WERI-Rb-1 (cell line): ENCODE data around the gene ME3.

Experiments
- DNase-seq: peaks from one replicate; pipeline ENCODE4 v3.0.0-alpha.2; 2020
- H3K27ac ChIP-seq: fragments of 250-450 bp; sonication (Bioruptor Pico); 2 replicates; pipeline ENCODE4 v1.5.1; 2020; ENCODE audit warnings: mild to moderate bottlenecking, moderate library complexity
- H3K27me3 ChIP-seq: fragments of 250-450 bp; sonication (Bioruptor Pico); 2 replicates; pipeline ENCODE4 v1.5.1; 2021; ENCODE audit warnings: mild to moderate bottlenecking, low read depth, moderate library complexity; ENCODE audit not compliant: insufficient read depth, severe bottlenecking
- H3K36me3 ChIP-seq: fragments of 250-450 bp; sonication (Bioruptor Pico); 2 replicates; pipeline ENCODE4 v1.5.1; 2020; ENCODE audit warnings: mild to moderate bottlenecking, moderate library complexity
- H3K4me3 ChIP-seq: 2 replicates; pipeline ENCODE4 v1.5.1; 2011; ENCODE audit warnings: low read depth, mild to moderate bottlenecking, control low read depth, low read length
- H3K9me3 ChIP-seq: fragments of 250-450 bp; sonication (Bioruptor Pico); 2 replicates; pipeline ENCODE4 v1.5.1; 2021; ENCODE audit warnings: mild to moderate bottlenecking, moderate library complexity; ENCODE audit not compliant: severe bottlenecking
- TF ChIP-seq, protein P1 (sequence below): IDR thresholded peaks from 2 replicates; pipeline ENCODE4 v1.5.1; 2011; ENCODE audit warnings: low read depth, mild to moderate bottlenecking, control low read depth, inconsistent platforms, low read length

ME3 gene

DNA sequence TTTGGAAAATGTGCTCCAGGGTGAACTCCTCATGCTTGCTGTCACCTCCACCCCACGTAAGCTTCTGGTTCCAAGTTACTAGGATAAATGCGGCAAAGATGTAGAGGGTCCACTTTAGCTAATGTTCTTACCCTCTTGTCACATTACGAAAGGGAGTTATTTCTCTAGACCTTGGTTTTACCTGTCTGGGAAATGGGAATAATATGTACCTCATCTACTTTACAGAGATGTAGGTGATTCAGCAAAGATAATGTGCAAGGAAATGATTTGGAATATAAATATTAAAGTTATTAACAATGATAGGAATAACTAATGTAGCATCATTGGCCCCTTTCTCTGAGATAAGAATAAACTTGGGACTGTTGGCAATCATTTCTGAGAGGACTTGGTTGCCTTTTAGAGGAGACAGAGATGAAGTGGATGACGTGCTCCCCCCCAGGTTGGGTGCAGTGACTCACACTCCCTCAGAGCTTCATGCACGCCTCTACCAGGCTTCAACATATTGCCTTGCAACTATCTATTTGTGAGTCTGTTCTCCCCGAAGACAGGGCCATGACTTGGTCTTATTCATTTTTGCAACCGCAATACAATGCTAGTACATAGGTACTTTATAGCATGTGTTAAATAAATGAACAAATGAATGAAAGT is 97.1 kb downstream of the ME3 start:
- H3K27ac ChIP-seq = no peak overlapping the region
- no peaks in the 10 kb centered on the region for H3K36me3 ChIP-seq
- H3K27me3 ChIP-seq = no peaks in the 10 kb centered on the region
- no peak overlapping the region for H3K4me3 ChIP-seq
- no peak for DNase-seq
- H3K9me3 ChIP-seq = no peaks in the 10 kb centered on the region
- TF ChIP-seq, protein P1, sequence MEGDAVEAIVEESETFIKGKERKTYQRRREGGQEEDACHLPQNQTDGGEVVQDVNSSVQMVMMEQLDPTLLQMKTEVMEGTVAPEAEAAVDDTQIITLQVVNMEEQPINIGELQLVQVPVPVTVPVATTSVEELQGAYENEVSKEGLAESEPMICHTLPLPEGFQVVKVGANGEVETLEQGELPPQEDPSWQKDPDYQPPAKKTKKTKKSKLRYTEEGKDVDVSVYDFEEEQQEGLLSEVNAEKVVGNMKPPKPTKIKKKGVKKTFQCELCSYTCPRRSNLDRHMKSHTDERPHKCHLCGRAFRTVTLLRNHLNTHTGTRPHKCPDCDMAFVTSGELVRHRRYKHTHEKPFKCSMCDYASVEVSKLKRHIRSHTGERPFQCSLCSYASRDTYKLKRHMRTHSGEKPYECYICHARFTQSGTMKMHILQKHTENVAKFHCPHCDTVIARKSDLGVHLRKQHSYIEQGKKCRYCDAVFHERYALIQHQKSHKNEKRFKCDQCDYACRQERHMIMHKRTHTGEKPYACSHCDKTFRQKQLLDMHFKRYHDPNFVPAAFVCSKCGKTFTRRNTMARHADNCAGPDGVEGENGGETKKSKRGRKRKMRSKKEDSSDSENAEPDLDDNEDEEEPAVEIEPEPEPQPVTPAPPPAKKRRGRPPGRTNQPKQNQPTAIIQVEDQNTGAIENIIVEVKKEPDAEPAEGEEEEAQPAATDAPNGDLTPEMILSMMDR = no peak

DNA sequence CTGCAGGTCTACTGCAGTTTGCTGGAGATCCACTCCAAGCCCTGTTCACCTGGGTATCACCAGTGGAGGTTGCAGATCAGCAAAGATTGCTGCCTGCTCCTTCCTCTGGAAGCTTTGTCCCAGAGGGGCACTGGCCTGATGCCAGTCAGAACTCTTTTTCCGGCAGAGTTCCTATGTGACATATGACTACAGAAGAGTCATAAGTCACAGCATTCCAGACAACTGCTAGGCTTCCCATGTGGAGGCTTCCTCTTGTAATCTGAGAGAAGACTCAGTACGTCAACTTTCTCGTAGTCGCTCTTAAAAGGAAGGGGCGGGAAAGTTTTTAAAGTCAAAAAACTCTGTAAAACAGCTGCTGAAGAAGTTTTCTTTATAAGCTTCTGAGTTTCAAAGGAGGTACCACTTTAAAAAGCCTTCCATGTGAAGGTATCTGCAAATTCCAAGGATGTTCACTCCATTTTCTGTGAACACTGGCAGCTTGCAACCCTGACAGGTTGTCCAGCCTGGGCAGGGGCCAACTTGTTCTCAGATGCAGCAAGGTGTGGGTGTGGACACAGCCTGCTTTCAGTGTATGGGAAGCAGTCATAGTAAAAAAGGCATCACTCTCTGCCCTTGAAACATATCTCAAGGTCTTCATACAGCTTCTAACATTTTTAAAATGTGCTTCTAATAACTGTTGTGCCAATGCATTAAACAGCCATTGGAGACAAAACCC is 97.8 kb downstream of the ME3 start:
- Histone ChIP-seq H3K36me3 (no peaks in the 10 kb centered on the region), H3K9me3 (no peaks in the 10 kb centered on the region), H3K27ac (no peak overlapping the region), H3K4me3 (no peak overlapping the region), H3K27me3 (no peaks in the 10 kb centered on the region)
- TF ChIP-seq, protein P1 = no peak
- no peak for DNase-seq

DNA sequence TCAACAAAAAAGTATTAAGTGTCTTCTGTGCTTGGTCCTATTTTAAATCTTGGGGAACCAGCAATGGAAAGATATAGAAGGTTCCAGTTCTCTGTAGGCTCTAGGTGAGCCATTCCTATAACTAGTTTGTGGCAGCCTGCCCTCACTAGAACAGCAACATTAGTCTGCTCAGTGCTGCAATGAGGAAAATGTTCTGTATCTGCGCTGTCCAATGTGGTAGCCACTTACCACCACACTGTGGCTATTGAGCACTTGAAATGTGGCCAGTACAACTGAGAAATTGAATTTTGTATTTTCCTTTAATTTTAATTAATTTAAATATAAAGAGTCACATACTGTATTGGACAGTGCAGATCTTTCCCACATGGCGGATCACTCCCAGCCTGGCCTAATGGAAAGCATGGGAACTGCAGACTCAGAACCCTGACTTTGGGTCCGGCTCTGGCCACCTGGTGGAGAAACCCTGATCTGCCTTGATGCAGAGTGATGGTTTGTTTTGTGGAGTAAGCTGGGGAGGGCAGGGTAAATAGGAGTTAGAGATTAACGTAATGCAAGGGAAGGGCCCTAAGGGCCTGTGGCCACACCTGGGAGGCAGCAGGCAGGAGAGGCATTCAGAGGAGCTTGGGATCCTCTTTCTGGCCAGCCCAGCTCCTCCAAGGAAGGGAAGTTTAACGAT is 101.0 kb downstream of the ME3 start:
- Histone ChIP-seq H3K9me3 (no peaks in the 10 kb centered on the region), H3K4me3 (no peak overlapping the region), H3K27me3 (no peaks in the 10 kb centered on the region), H3K36me3 (no peaks in the 10 kb centered on the region), H3K27ac (no peak overlapping the region)
- TF ChIP-seq, protein P1 = peak; percentile 81
- peak; percentile 81 for DNase-seq

DNA sequence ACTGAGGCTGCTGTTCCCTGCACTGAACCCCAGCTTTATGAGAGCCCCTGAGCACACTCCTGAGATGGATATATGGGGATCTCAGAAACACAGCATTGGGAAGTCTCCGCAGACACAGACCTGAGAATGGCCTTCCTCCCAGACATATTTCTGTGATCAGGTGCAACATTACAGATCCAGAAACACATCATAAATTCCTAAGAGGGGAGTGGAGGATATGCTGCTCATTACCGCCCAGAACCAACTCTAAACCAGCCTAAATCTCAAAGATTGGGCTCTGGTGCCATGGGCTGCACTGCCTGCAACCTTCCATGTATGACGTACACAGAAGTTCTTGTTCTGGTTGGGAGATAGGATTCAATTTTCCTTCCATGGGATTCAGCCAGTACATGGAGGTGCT is 102.0 kb downstream of the ME3 start:
- H3K36me3 ChIP-seq = no peaks in the 10 kb centered on the region
- TF ChIP-seq, protein P1 = no peak
- H3K27me3 ChIP-seq = no peaks in the 10 kb centered on the region
- no peaks in the 10 kb centered on the region for H3K9me3 ChIP-seq
- no peak overlapping the region for H3K4me3 ChIP-seq
- H3K27ac ChIP-seq = no peak overlapping the region
- no peak for DNase-seq

DNA sequence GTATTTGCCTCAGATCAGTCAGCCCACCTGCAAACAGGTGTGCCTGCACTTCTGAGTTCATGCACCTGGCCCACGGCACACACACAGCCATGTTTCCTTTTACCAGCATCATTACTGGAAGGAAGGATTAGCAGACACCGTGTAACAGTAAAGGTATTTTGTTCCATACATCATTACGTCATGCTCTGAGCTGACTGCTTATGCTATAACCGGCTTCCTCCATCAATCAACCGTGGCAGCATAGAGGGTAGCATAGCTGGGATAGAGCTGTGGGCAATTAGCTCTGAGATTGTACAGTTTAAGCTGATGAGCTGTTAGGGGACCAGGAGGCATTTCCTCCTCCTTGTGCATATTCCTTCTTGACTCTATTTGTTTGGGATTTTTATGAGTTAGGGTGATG is 102.4 kb downstream of the ME3 start:
- Histone ChIP-seq H3K27ac (no peak overlapping the region), H3K27me3 (no peaks in the 10 kb centered on the region), H3K4me3 (no peak overlapping the region), H3K36me3 (no peaks in the 10 kb centered on the region), H3K9me3 (no peaks in the 10 kb centered on the region)
- TF ChIP-seq, protein P1 = no peak
- DNase-seq = peak; percentile 51
